Gastroesophageal sphincter (tissue), 3 donors: Measurements from ENCODE around the gene ZFYVE28.

Experiments used
- CTCF ChIP-seq, 4 experiments: fragments of 200-600 bp in 2 of 4; fragments of 450-650 bp in 2 of 4; sonication (generic) in 1 of 4; IDR thresholded peaks; one replicate each; pipeline ENCODE4 v1.5.1; 2017 to 2019; ENCODE audit warnings: antibody characterized with exemption in 4 of 4, mild to moderate bottlenecking in 2 of 4, moderate library complexity in 2 of 4
- EP300 ChIP-seq: sonication (generic); formaldehyde crosslinking; IDR thresholded peaks from one replicate; pipeline ENCODE4 v1.6.1; 2017; ENCODE audit warnings: antibody characterized with exemption, mild to moderate bottlenecking
- POLR2A ChIP-seq, 2 donors: fragments of 450-650 bp; IDR thresholded peaks; one replicate each; pipeline ENCODE4 v1.6.1; 2017; ENCODE audit warnings: antibody characterized with exemption in 2 of 2, mild to moderate bottlenecking in 2 of 2, moderate library complexity in 1 of 2
- POLR2AphosphoS5 ChIP-seq: sonication (generic); formaldehyde crosslinking; IDR thresholded peaks from one replicate; pipeline ENCODE4 v1.6.1; 2017; ENCODE audit warnings: antibody characterized with exemption

DNA sequence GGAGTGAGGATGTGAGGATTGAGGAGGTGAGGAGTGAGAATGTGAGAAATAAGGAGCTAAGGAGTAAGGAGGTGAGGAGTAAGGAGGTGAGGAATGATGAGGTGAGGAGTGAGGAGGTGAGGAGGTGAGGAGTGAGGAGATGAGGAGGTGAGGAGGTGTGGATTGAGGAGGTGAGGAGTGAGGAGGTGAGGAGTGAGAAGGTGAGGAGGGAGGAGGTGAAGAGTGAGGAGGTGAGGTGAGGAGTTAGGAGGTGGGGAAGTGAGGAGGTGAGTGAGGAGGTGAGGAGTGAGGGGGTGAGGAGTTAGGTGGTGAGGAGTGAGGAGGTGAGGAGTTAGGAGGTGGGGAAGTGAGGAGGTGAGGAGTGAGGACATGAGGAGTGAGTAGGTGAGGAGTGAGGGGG is 81.8 kb downstream of the ZFYVE28 start:
- TF ChIP-seq CTCF (IDR thresholded peaks at IDR 0.05) (no peak), POLR2AphosphoS5 (no peak), EP300 (no peak), POLR2A (IDR thresholded peaks at IDR 0.05) (no peak)
